Activated CD8-positive, alpha-beta memory T cell treated with anti-CD3 and anti-CD28 coated beads, Interleukin-2, amount 10 ng/mL, durations not matched to agents 7 days and 5 days (primary cell): ENCODE data around the gene ADAMTS10. TPM values are rescaled to one million over a fixed set of nuclear protein-coding genes. Genes with fewer than 3 reads are reported as not detected.

Experiments used
- ATAC-seq: fragments of 150-1000 bp; cut with Tn5 transposase; one replicate; pipeline ENCODE4 v1.10.0; 2021; ENCODE audit warnings: moderate library complexity
- CTCF ChIA-PET: fragments of 350-600 bp; sonication (Branson Sonifier 250); formaldehyde crosslinking; loops from one replicate; lab custom pipeline; 2021; ENCODE audit warnings: antibody characterized with exemption; lab: Charles Lee
- DNase-seq: peaks from one replicate; pipeline ENCODE4 v3.0.0-alpha.2; 2020
- H3K27ac Mint-ChIP-seq: one replicate; pipeline ENCODE4 v1.8.0; 2021; ENCODE audit warnings: mild to moderate bottlenecking, mixed read lengths
- H3K27me3 Mint-ChIP-seq: one replicate; pipeline ENCODE4 v1.8.0; 2021; ENCODE audit warnings: mixed read lengths
- H3K36me3 Mint-ChIP-seq: one replicate; pipeline ENCODE4 v1.8.0; 2021; ENCODE audit warnings: mild to moderate bottlenecking, mixed read lengths
- H3K4me1 Mint-ChIP-seq: one replicate; pipeline ENCODE4 v1.8.0; 2021; ENCODE audit warnings: mixed read lengths
- H3K4me3 Mint-ChIP-seq: one replicate; pipeline ENCODE4 v1.8.0; 2021; ENCODE audit warnings: mild to moderate bottlenecking, moderate library complexity, mixed read lengths
- H3K9me3 Mint-ChIP-seq: one replicate; pipeline ENCODE4 v1.8.0; 2022; ENCODE audit warnings: low read depth, mixed read lengths
- total RNA-seq, 2 experiments: library from RNA; stranded (reverse); gene quantifications; one replicate each; pipeline ENCODE4 v1.2.3, GENCODE V29; 2021

The ADAMTS10 gene
- total RNA-seq, 2 experiments from 2014 or later = 1.2 to 3.3 TPM

DNA sequence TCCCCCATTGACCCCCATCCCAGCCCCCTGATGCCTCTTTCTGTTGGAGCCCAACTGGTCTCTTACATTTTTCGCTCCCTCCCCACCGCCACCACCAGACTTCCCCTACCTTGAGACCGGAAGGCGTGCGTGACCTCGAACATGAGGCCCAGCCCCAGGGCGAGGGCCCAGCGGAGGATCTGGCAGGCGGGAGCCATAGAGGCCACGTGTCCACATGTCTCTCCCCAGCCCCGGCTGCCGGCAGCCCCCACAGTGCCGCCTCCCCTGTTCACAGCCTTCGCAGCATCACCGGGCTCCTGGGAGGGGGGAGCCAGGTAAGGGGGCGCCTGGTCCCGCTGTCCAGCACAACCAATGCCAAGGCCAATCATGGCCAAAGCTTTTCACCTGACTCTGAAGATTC, 5.0 kb downstream of the ADAMTS10 start:
- Mint-ChIP-seq H3K4me3 (no peak overlapping the region), H3K9me3 (peaks cover 2% of the 10 kb centered on the region), H3K36me3 (peaks cover 2% of the 10 kb centered on the region), H3K27me3 (peaks cover 8% of the 10 kb centered on the region), H3K27ac (no peak overlapping the region), H3K4me1 (peaks cover 12% of the 10 kb centered on the region)
- CTCF ChIA-PET = interaction anchor here (2.4 kb wide), 1 partner anchor 27 kb away, joined by 5 read pairs; no protein-coding TSS in a partner anchor
- DNase-seq (no peak), ATAC-seq (no peak)

- Mint-ChIP-seq H3K4me3 (no peak overlapping the region), H3K27me3 (no peaks in the 10 kb centered on the region), H3K9me3 (peaks cover 2% of the 10 kb centered on the region), H3K4me1 (no peaks in the 10 kb centered on the region), H3K36me3 (peaks cover 2% of the 10 kb centered on the region), H3K27ac (no peak overlapping the region)
- ATAC-seq = no peak
- DNase-seq = no peak
- CTCF ChIA-PET = no interaction called here
Measured at GRCh38 chr19:8601796-8602195, 8.7 kb downstream of the ADAMTS10 start.

DNA sequence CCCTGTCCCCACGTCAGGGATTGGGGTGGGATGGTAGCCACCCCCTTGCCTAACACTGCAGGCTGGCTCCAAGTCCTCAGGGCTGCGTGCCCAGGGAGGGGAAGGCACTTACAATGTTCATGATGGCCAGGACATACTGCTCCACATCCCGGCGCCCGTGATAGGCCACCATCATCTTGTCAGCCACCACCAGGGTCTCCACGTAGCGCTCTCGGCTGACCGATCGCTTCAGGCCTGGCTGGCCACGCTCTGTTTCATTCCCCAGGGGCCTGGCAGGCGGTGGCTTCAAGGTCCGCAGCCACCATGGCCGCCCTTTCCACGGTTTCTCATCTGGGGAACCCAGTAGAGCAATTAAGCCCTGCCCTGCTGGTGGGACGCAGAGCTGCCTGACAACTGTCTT, 9.7 kb downstream of the ADAMTS10 start:
- Mint-ChIP-seq H3K36me3 (peaks cover 2% of the 10 kb centered on the region), H3K4me3 (no peak overlapping the region), H3K4me1 (no peaks in the 10 kb centered on the region), H3K27ac (no peak overlapping the region), H3K27me3 (no peaks in the 10 kb centered on the region), H3K9me3 (peaks cover 2% of the 10 kb centered on the region)
- no peak for DNase-seq
- CTCF ChIA-PET = no interaction called here
- ATAC-seq = no peak

GRCh38 chr19:8600064-8600463, 10.5 kb downstream of the ADAMTS10 start:
- Mint-ChIP-seq H3K4me1 (no peaks in the 10 kb centered on the region), H3K27me3 (no peaks in the 10 kb centered on the region), H3K4me3 (no peak overlapping the region), H3K36me3 (peaks cover 2% of the 10 kb centered on the region), H3K9me3 (peaks cover 2% of the 10 kb centered on the region), H3K27ac (no peak overlapping the region)
- ATAC-seq (no peak), DNase-seq (no peak)
- CTCF ChIA-PET = interaction anchor here (1.0 kb wide), 1 partner anchor 15 kb away, joined by 3 read pairs; no protein-coding TSS in a partner anchor

GRCh38 chr19:8596168-8596567, 14.3 kb downstream of the ADAMTS10 start:
- peaks cover 15% of the 10 kb centered on the region for H3K9me3 Mint-ChIP-seq
- no peak overlapping the region for H3K27ac Mint-ChIP-seq
- peaks cover 11% of the 10 kb centered on the region for H3K4me1 Mint-ChIP-seq
- ATAC-seq (no peak), DNase-seq (no peak)
- H3K36me3 Mint-ChIP-seq = peaks cover 4% of the 10 kb centered on the region
- peaks cover 6% of the 10 kb centered on the region for H3K27me3 Mint-ChIP-seq
- CTCF ChIA-PET = interaction anchor here (4.8 kb wide), 1 partner anchor 16 kb away, joined by 55 read pairs; no protein-coding TSS in a partner anchor
- no peak overlapping the region for H3K4me3 Mint-ChIP-seq

GRCh38 chr19:8595651-8596050, 14.9 kb downstream of the ADAMTS10 start:
- Mint-ChIP-seq H3K9me3 (peaks cover 15% of the 10 kb centered on the region), H3K4me1 (peaks cover 11% of the 10 kb centered on the region), H3K27me3 (peaks cover 6% of the 10 kb centered on the region), H3K4me3 (no peak overlapping the region), H3K36me3 (peaks cover 4% of the 10 kb centered on the region), H3K27ac (no peak overlapping the region)
- DNase-seq (no peak), ATAC-seq (no peak)
- CTCF ChIA-PET = interaction anchor here (0.9 to 4.8 kb wide), 2 partner anchors 16 to 183 kb away, joined by 3 to 55 read pairs; partner anchors contain the start of gene MARCHF2

DNA sequence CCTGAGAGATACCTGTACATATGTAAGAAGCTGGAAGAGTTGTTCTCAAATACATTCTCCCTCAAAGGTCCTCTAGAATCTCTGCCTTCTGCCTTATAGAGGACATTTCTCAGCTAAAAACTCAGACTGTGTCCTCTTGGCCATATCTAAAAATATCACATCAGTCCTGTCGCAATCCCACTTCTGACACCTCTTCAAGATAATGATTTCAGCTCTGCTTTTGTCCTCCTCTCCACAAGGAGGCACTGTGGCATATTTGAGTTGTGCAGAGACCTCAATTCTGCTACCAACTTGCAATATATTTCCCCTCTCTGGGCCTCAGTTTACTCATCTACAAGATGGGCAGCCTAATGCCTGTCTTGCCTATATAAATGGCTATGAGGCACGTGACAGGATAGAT, 16.6 kb downstream of the ADAMTS10 start:
- ATAC-seq (no peak), DNase-seq (no peak)
- Mint-ChIP-seq H3K9me3 (peaks cover 15% of the 10 kb centered on the region), H3K36me3 (peaks cover 4% of the 10 kb centered on the region), H3K4me3 (no peak overlapping the region), H3K4me1 (peaks cover 11% of the 10 kb centered on the region), H3K27me3 (peaks cover 6% of the 10 kb centered on the region), H3K27ac (no peak overlapping the region)
- CTCF ChIA-PET = interaction anchor here (1.8 to 4.8 kb wide), 2 partner anchors 14 to 21 kb away, joined by 9 to 55 read pairs; no protein-coding TSS in a partner anchor

GRCh38 chr19:8592231-8593009, 18.1 kb downstream of the ADAMTS10 start:
- Mint-ChIP-seq H3K27ac (no peak overlapping the region), H3K27me3 (peaks cover 6% of the 10 kb centered on the region), H3K36me3 (peaks cover 4% of the 10 kb centered on the region), H3K4me1 (peaks cover 11% of the 10 kb centered on the region), H3K9me3 (peaks cover 15% of the 10 kb centered on the region), H3K4me3 (peak overlapping the region; percentile 63)
- peak; percentile 90 for DNase-seq
- CTCF ChIA-PET = interaction anchor here (1.8 to 4.8 kb wide), 3 partner anchors 12 to 23 kb away, joined by 9 to 55 read pairs (median 19); no protein-coding TSS in a partner anchor
- ATAC-seq = peak; percentile 91

- DNase-seq (no peak), ATAC-seq (no peak)
- Mint-ChIP-seq H3K4me3 (no peak overlapping the region), H3K36me3 (peaks cover 4% of the 10 kb centered on the region), H3K9me3 (peaks cover 12% of the 10 kb centered on the region), H3K4me1 (peaks cover 11% of the 10 kb centered on the region), H3K27me3 (peaks cover 6% of the 10 kb centered on the region), H3K27ac (no peak overlapping the region)
- CTCF ChIA-PET = interaction anchor here (0.7 to 3.6 kb wide), 3 partner anchors 9 to 22 kb away, joined by 3 to 28 read pairs (median 3); partner anchors contain the start of gene MYO1F
Measured at GRCh38 chr19:8589177-8589714, 21.3 kb downstream of the ADAMTS10 start.

DNA sequence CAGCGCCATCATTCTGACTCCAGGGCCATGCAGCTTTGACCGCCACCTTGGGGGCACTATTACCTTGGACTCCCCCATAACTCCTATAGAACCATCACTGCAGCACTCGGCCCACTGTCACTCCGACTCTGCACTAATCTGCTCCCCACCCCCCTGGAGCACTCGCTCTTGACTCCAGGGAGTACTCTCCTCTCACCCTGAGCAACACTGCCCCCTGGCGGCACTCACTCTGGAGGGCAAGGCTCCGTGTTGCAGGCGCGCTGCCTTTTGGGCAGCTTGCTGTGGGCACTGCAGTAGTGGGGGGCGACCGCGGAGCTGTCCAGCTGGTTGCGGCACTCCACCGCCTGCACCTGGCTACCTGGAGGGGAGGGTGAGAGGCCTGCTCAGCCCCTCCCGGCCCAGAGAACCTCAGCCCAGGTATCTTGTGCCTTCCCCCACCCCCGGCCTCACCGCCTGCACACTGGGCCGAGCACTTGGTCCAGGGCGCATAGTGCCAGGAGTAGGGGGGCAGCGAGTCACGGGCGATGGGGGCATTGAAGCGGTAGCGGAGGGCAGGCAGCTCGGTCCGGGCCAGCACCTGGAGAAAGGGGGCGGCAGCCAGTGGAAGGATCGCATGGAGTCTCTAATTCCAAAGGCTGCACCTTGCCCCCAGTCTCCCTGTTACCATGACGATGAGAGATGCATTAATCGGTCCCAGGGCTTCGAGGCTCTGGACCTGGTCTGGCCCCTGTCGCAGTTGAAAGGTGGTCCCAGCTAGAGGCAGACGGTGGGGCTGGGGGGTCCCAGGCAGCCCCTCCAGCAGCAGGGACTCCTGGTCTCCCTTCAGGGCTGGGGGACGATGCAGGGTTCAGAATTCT, 24.4 kb downstream of the ADAMTS10 start:
- H3K27ac Mint-ChIP-seq = no peak overlapping the region
- peak; percentile 68 for ATAC-seq
- CTCF ChIA-PET = interaction anchor here (0.6 to 3.6 kb wide), 9 partner anchors 8 to 325 kb away, joined by 3 to 28 read pairs (median 3); partner anchors contain the start of genes ANGPTL4, MARCHF2 and MYO1F
- H3K4me1 Mint-ChIP-seq = peaks cover under 1% of the 10 kb centered on the region
- no peaks in the 10 kb centered on the region for H3K9me3 Mint-ChIP-seq
- H3K36me3 Mint-ChIP-seq = no peaks in the 10 kb centered on the region
- H3K27me3 Mint-ChIP-seq = no peaks in the 10 kb centered on the region
- DNase-seq = peak; percentile 78
- no peak overlapping the region for H3K4me3 Mint-ChIP-seq

GRCh38 chr19:8584965-8585893, 25.3 kb downstream of the ADAMTS10 start:
- CTCF ChIA-PET = interaction anchor here (0.6 to 2.7 kb wide), 6 partner anchors 170 to 236 kb away, joined by 3 to 10 read pairs (median 3); partner anchors contain the start of genes ANGPTL4 and MARCHF2
- H3K27ac Mint-ChIP-seq = no peak overlapping the region
- no peaks in the 10 kb centered on the region for H3K27me3 Mint-ChIP-seq
- no peaks in the 10 kb centered on the region for H3K9me3 Mint-ChIP-seq
- H3K4me1 Mint-ChIP-seq = peaks cover 4% of the 10 kb centered on the region
- ATAC-seq (no peak), DNase-seq (no peak)
- no peaks in the 10 kb centered on the region for H3K36me3 Mint-ChIP-seq
- H3K4me3 Mint-ChIP-seq = no peak overlapping the region
